GM12865 (cell line): Measurements from ENCODE around the gene ACOT7.

Experiments
- DNase-seq: peaks from one replicate; pipeline ENCODE4 v3.0.0; 2010; ENCODE audit warnings: low read depth
- H3K4me3 ChIP-seq: 2 replicates; pipeline ENCODE4 v1.5.1; 2011; ENCODE audit warnings: mild to moderate bottlenecking, low read depth, low read length, control low read depth
- CTCF ChIP-seq: IDR thresholded peaks from 2 replicates; pipeline ENCODE4 v1.5.1; 2011; ENCODE audit warnings: low read length, control low read depth, low read depth, inconsistent platforms; ENCODE audit not compliant: insufficient read depth; ENCODE audit errors: missing control alignments

The ACOT7 gene

GRCh38 chr1:6299557-6300165 lies 93.9 kb downstream of the ACOT7 start:
- peak; percentile 40 for DNase-seq
- no peak overlapping the region for H3K4me3 ChIP-seq
- TF ChIP-seq CTCF, result no peak

GRCh38 chr1:6298940-6299465 lies 94.6 kb downstream of the ACOT7 start:
- H3K4me3 ChIP-seq, result no peak overlapping the region
- no peak for TF ChIP-seq CTCF
- DNase-seq, result no peak

- TF ChIP-seq CTCF, result no peak
- H3K4me3 ChIP-seq, result no peak overlapping the region
- DNase-seq, result no peak
These were observed 95.0 kb downstream of the ACOT7 start for GRCh38 chr1:6298530-6298929.

GRCh38 chr1:6295910-6296309 lies 97.7 kb downstream of the ACOT7 start:
- H3K4me3 ChIP-seq, result no peak overlapping the region
- no peak for DNase-seq
- TF ChIP-seq CTCF, result no peak

- no peak for DNase-seq
- TF ChIP-seq CTCF, result no peak
- no peak overlapping the region for H3K4me3 ChIP-seq
These were observed 98.5 kb downstream of the ACOT7 start for GRCh38 chr1:6294890-6295556.

GRCh38 chr1:6294080-6294889 lies 99.3 kb downstream of the ACOT7 start:
- TF ChIP-seq CTCF, result no peak
- DNase-seq, result no peak

More at GRCh38 chr1:6294080-6294889, 99.3 kb downstream of the ACOT7 start:
- no peak overlapping the region for H3K4me3 ChIP-seq
